Testis (tissue), 3 donors: ENCODE data around the gene ALOX5. TPM values are rescaled to one million over a fixed set of nuclear protein-coding genes. Genes with fewer than 3 reads are reported as not detected.
"Not testable (repeated sequence)": the region's sequence is repeated elsewhere in the genome, so short reads cannot be mapped to it uniquely, and the experiment has no call there.

Experiments
- DNase-seq: peaks from one replicate; pipeline ENCODE4 v3.0.0-alpha.2; 2019
- H3K27ac ChIP-seq, 2 donors: fragments of 200-600 bp; sonication (generic); one replicate each; pipeline ENCODE4 v1.5.1; 2019
- H3K27me3 ChIP-seq: fragments of 200-600 bp; sonication (generic); one replicate; pipeline ENCODE4 v1.5.1; 2019
- H3K36me3 ChIP-seq: fragments of 200-600 bp; sonication (generic); one replicate; pipeline ENCODE4 v1.5.1; 2017; ENCODE audit warnings: low read depth; ENCODE audit errors: missing control alignments
- H3K4me1 ChIP-seq: fragments of 200-600 bp; sonication (generic); one replicate; pipeline ENCODE4 v1.5.1; 2019
- H3K4me3 ChIP-seq, 2 donors: fragments of 200-600 bp; sonication (generic); one replicate each; pipeline ENCODE4 v1.5.1; 2017 to 2019
- H3K9me3 ChIP-seq: fragments of 200-600 bp; sonication (generic); one replicate; pipeline ENCODE4 v1.5.1; 2017
- CTCF ChIP-seq, 3 experiments: fragments of 450-650 bp in 2 of 3; fragments of 200-600 bp in 1 of 3; sonication (generic) in 1 of 3; IDR thresholded peaks; one replicate each; pipeline ENCODE4 v1.5.1; 2016 to 2019; ENCODE audit warnings: antibody characterized with exemption in 3 of 3, mild to moderate bottlenecking in 2 of 3, moderate library complexity in 1 of 3
- POLR2A ChIP-seq: fragments of 450-650 bp; IDR thresholded peaks from one replicate; pipeline ENCODE4 v1.6.1; 2017; ENCODE audit warnings: antibody characterized with exemption, mild to moderate bottlenecking, moderate library complexity
- WGBS, 2 donors: methylation state at CpG; one replicate each; pipeline ENCODE4 v1.1.5; 2018; 5-methylcytosine and 5-hydroxymethylcytosine counted together
- intact Hi-C: fragments of 100-400 bp; cut with DNase I; formaldehyde crosslinking; loops from one replicate; pipeline ENCODE4 v1.15.1; 2023; ENCODE audit warnings: low total_unique reads
- polyA plus RNA-seq: library from polyadenylated mRNA; stranded (reverse); fragments of 350-450 nt; fragmentation: Illumina TruSeq; extraction: RNeasy Lipid Tissue Mini Kit (QIAGEN cat#74804); gene quantifications from one replicate; pipeline ENCODE4 v1.2.3, GENCODE V29; 2014; ENCODE audit warnings: low read depth, low replicate concordance; ENCODE audit not compliant: insufficient read depth
- total RNA-seq, 2 donors: library from RNA; depleted of rRNA; stranded (reverse); fragments of >200 nt; gene quantifications; one replicate each; pipeline ENCODE4 v1.2.3, GENCODE V29; 2016

Gene ALOX5
- total and polyA plus RNA-seq, 3 donors from 2014 or later, result 11.4 to 18.5 (median 13.7) TPM

GRCh38 chr10:45387096-45387893 lies 13.3 kb downstream of the ALOX5 start:
- H3K27ac ChIP-seq, result no peak overlapping the region
- intact Hi-C loops, result no loop called here
- no peaks in the 10 kb centered on the region for H3K27me3 ChIP-seq
- H3K36me3 ChIP-seq, result no peaks in the 10 kb centered on the region
- WGBS, 2 donors, result 86 to 89% methylated on average over 8 of the region's 8 CpGs
- no peak for DNase-seq
- no peaks in the 10 kb centered on the region for H3K4me1 ChIP-seq
- H3K4me3 ChIP-seq, result no peak overlapping the region
- TF ChIP-seq CTCF (IDR thresholded peaks at IDR 0.05) (no peak), POLR2A (no peak)
- H3K9me3 ChIP-seq, result no peaks in the 10 kb centered on the region

- H3K9me3 ChIP-seq, DNase-seq, intact Hi-C loops, H3K36me3 ChIP-seq, H3K27me3 ChIP-seq, H3K4me1 ChIP-seq, H3K4me3 ChIP-seq, H3K27ac ChIP-seq: not testable (repeated sequence)
- 95 to 100% methylated on average over 2 of the region's 2 CpGs for WGBS, 2 donors
Observed at GRCh38 chr10:45389671-45390070, 15.7 kb downstream of the ALOX5 start.

- H3K4me1 ChIP-seq, intact Hi-C loops, H3K36me3 ChIP-seq, H3K4me3 ChIP-seq, DNase-seq, H3K27me3 ChIP-seq, H3K9me3 ChIP-seq, H3K27ac ChIP-seq: not testable (repeated sequence)
- WGBS, 2 donors, result 91% methylated on average over 8 of the region's 28 CpGs; no CpG with 5 or more reads in 1 of the 2 donors
Observed at GRCh38 chr10:45391636-45392035, 17.6 kb downstream of the ALOX5 start.

GRCh38 chr10:45395554-45395953 lies 21.5 kb downstream of the ALOX5 start:
- Histone ChIP-seq H3K27me3 (no peaks in the 10 kb centered on the region), H3K4me1 (no peaks in the 10 kb centered on the region), H3K9me3 (no peaks in the 10 kb centered on the region), H3K27ac (no peak overlapping the region), H3K36me3 (no peaks in the 10 kb centered on the region), H3K4me3 (no peak overlapping the region)
- TF ChIP-seq POLR2A (no peak), CTCF (IDR thresholded peaks at IDR 0.05) (no peak)
- WGBS, 2 donors, result 94 to 96% methylated on average over 7 of the region's 7 CpGs
- no peak for DNase-seq
- intact Hi-C loops, result no loop called here

- Histone ChIP-seq H3K9me3 (no peaks in the 10 kb centered on the region), H3K4me3 (no peak overlapping the region), H3K27me3 (no peaks in the 10 kb centered on the region), H3K4me1 (no peaks in the 10 kb centered on the region), H3K36me3 (no peaks in the 10 kb centered on the region), H3K27ac (no peak overlapping the region)
- intact Hi-C loops, result no loop called here
- 94 to 96% methylated on average over 1 of the region's 1 CpG for WGBS, 2 donors
- DNase-seq, result no peak
- TF ChIP-seq POLR2A (no peak), CTCF (IDR thresholded peaks at IDR 0.05) (no peak)
Observed at GRCh38 chr10:45398595-45398994, 24.6 kb downstream of the ALOX5 start.

- H3K36me3 ChIP-seq, result no peaks in the 10 kb centered on the region
- 76 to 81% methylated on average over 2 of the region's 2 CpGs for WGBS, 2 donors
Observed at GRCh38 chr10:45399113-45399512, 25.1 kb downstream of the ALOX5 start.

More at GRCh38 chr10:45399113-45399512, 25.1 kb downstream of the ALOX5 start:
- intact Hi-C loops, result no loop called here
- Histone ChIP-seq H3K9me3 (no peaks in the 10 kb centered on the region), H3K27ac (no peak overlapping the region), H3K4me3 (no peak overlapping the region), H3K4me1 (no peaks in the 10 kb centered on the region), H3K27me3 (no peaks in the 10 kb centered on the region)
- TF ChIP-seq POLR2A, result no peak
- TF ChIP-seq CTCF (IDR thresholded peaks at IDR 0.05), result no peak
- no peak for DNase-seq
